ENCODE measurements around the gene NFIC.

DNA sequence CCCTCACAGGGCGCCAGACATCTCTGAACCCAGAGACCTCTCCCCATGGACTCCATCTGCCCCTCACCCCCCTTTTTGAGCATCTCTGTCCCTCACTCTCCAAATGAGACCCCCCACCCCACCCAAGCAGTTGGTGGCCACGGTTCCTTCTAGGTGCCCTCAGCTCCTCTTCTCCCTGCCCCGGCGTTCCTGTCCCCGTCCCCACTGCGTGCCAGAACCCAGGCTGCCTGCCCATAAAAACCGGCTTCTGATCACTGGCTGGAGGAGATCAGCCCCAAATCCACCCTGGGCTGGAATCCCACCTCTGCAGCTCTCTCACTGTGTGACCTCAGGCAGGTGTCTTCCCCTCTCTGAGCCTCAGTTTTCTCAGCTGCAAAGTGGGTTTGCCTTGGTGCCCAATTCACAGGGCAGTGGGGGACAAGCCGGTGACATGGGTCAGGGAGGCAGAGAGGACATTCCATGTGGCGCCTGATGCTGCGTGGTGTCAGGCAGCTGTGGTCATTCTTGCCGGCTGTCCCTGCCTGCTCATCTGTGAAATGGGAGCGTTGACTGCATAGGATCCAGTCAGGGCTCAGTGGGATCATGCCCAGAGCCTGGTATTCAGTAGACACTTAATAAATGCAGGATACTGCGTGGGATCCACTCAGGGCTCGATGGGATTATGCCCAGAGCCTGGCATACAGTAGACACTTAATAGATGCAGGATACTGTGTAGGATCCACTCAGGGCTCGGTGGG is 88.4 kb downstream of the NFIC start:
- TF ChIP-seq CTCF (conservative IDR thresholded peaks at IDR 0.05; ENCODE audit: low read length) (no peak), EZH2phosphoT487 (IDR thresholded peaks at IDR 0.05; ENCODE audit: borderline replicate concordance) (no peak)

All from Loucy (cell line).